Stimulated activated CD8-positive, alpha-beta memory T cell treated with anti-CD3 and anti-CD28 coated beads, Interleukin-12 subunit alpha, Interleukin-12 subunit beta, amount 100 ng/mL, for 24 hours (primary cell): ENCODE data around the gene VAPB.

ENCODE experiments used
- DNase-seq: peaks from one replicate; pipeline ENCODE4 v3.0.0-alpha.2; 2020; ENCODE audit errors: extremely low read depth

The VAPB gene

GRCh38 chr20:58435237-58435636, 46.2 kb downstream of the VAPB start:
- DNase-seq = no peak

GRCh38 chr20:58436868-58437645, 48.0 kb downstream of the VAPB start:
- no peak for DNase-seq

GRCh38 chr20:58438970-58439808, 50.2 kb downstream of the VAPB start:
- DNase-seq = no peak

- no peak for DNase-seq
Measured at GRCh38 chr20:58440021-58440767, 51.2 kb downstream of the VAPB start.

- no peak for DNase-seq
Measured at GRCh38 chr20:58441723-58442122, 52.7 kb downstream of the VAPB start.

- no peak for DNase-seq
Measured at GRCh38 chr20:58444746-58445255, 55.8 kb downstream of the VAPB start.

- no peak for DNase-seq
Measured at GRCh38 chr20:58446264-58446959, 57.4 kb downstream of the VAPB start.

- no peak for DNase-seq
Measured at GRCh38 chr20:58446960-58447265, 57.9 kb downstream of the VAPB start.

GRCh38 chr20:58447511-58448391, 58.7 kb downstream of the VAPB start:
- no peak for DNase-seq

GRCh38 chr20:58448958-58449357, 59.9 kb downstream of the VAPB start:
- no peak for DNase-seq

GRCh38 chr20:58449681-58450221, 60.7 kb downstream of the VAPB start:
- DNase-seq = no peak

- DNase-seq = no peak
Measured at GRCh38 chr20:58450254-58450653, 61.2 kb downstream of the VAPB start.

- no peak for DNase-seq
Measured at GRCh38 chr20:58452667-58453255, 63.7 kb downstream of the VAPB start.

GRCh38 chr20:58453391-58453790, 64.4 kb downstream of the VAPB start:
- DNase-seq = no peak

- no peak for DNase-seq
Measured at GRCh38 chr20:58454460-58454859, 65.4 kb downstream of the VAPB start.

- DNase-seq = no peak
Measured at GRCh38 chr20:58457083-58457695, 68.2 kb downstream of the VAPB start.

GRCh38 chr20:58458342-58459057, 69.5 kb downstream of the VAPB start:
- no peak for DNase-seq

GRCh38 chr20:58459058-58459750, 70.2 kb downstream of the VAPB start:
- DNase-seq = no peak
